NCI-H524 treated with DMSO at 0.1 percent for 48 hours (cell line): Measurements from ENCODE around the gene NT5C3B.
"Not testable (repeated sequence)": the region's sequence is repeated elsewhere in the genome, so short reads cannot be mapped to it uniquely, and the experiment has no call there.

Experiments used
- DNase-seq: peaks from one replicate; lab custom pipeline; 2025; lab: John Stamatoyannopoulos, UW

Gene NT5C3B

DNA sequence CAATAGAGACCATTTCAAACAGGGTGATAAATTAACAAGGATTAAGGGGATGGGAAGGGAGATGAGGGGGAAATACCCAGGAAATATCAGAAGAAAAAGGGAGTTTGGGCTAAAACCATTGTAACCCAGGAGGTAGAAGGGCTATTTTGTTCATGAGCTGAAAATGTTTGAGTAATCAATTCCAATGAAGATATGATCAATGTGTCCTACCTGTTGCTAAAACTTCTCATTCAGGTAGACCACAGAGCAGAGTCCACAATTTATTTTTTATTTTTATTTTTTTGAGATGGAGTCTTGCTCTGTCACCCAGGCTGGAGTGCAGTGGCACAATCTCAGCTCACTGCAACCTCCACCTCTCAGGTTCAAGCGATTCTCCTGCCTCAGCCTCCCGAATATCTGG, 3.4 kb upstream of the NT5C3B start:
- DNase-seq, result not testable (repeated sequence)

DNA sequence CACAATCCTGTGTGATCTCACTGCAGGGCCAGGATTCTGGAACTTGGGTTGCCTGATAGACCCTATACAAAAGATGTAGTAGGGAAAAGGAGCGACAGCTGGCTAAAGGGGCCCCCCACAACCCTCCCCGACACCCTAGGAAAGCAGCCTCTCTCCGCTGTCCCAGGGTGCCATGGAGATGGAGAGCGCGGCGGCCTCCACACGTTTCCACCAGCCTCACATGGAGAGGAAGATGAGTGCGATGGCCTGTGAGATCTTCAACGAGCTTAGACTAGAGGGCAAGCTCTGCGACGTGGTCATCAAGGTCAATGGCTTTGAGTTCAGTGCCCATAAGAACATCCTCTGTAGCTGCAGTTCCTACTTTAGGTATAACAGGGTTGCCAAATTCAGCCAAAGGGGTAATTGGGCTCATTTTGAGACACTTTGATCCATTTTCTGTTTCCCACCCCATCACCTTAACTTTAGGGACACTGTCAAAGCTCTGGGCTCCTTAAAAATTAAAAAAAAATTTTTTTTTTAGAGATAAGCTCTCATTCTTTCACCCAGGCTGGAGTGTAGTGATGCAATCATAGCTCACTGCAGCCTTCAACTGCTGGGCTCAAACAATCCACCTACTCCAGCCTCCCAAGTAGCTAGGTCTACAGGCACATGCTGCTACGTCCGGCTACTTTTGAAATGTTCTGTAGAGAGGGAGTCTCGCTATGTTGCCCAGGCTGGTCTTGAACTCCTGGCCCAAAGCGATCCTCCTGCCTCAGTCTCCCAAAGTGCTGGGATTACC, 1.9 kb upstream of the NT5C3B start, which contains the start of gene KLHL10:
KLHL10 (plus strand) TSS at position 65 of the 778 bp plus-strand sequence; CDS start at position 173, 108 bp downstream.
- DNase-seq, result no peak

DNA sequence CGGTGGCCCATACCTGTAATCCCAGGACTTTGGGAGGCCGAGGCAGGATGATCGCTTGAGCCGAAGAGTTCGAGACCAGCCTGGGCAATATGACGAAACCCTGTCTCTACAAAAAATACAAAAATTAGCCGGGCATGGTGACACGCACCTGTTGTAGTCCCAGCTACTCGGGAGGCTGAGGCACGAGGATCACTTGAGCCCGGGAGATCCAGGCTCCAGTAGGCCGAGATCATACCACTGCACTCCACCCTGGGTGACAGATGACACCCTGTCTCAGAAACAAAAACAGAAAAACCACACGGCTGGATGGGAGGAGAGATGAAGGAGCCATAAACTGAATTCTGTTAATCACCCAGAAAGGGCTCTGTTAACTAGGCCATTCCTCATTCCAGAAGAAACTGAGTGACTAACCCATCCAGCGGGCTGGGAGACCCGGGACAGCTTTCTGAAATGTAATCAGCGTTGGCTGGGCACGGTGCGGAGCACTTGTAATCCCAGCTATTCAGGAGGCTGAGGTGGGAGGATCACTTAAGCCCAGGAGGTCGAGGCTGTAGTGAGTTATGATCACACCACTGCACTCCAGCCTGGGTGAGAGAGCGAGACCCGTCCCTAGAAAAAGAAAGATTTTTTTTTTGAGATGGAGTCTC, 641 bp upstream of the NT5C3B start:
- DNase-seq, result no peak

DNA sequence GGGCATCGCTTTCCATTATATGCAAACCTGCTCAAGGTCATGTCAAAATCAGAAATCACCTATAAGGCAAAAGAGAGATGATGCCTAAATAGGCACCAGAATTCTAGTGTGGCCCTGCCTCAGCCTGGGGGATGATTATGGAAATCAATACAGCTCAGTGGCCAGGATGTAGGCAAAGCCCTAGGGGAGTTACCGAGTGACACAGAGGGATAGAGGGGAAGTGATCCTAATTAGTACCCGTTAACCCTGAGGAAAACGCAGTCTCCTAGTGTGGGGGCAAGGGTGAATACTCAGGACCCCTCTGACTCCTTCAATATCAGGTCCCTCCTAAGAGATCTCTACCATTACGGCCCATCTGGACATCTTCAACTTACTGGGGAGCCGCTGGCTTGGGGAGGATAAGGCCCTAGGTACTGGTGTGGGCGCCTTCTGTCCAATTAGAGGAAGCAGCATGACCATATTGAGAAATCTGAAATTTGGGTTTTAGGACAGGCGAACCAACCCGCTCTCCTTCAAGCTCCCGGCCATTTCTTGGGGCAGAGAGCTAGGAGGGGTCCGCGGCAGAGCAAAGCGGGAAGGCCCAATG, 725 bp downstream of the NT5C3B start:
- DNase-seq, result no peak

DNA sequence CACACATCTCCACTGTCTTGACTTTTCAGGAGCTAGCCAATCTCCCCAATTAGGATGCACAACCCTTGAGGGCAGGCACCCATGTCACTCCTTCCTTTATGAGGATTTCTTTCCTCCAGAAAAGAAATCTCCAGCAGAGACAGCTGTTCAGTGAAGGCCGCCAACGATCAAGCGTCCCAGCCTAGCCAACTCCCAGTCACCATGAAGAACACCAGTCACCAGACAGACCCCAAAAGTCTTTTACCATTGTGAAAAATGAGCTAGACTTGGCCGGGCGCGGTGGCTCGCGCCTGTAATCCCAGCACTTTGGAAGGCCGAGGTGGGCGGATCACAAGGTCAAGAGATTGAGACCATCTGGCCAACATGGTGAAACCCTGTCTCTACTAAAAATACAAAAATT, 6.1 kb downstream of the NT5C3B start:
- not testable (repeated sequence) for DNase-seq

DNA sequence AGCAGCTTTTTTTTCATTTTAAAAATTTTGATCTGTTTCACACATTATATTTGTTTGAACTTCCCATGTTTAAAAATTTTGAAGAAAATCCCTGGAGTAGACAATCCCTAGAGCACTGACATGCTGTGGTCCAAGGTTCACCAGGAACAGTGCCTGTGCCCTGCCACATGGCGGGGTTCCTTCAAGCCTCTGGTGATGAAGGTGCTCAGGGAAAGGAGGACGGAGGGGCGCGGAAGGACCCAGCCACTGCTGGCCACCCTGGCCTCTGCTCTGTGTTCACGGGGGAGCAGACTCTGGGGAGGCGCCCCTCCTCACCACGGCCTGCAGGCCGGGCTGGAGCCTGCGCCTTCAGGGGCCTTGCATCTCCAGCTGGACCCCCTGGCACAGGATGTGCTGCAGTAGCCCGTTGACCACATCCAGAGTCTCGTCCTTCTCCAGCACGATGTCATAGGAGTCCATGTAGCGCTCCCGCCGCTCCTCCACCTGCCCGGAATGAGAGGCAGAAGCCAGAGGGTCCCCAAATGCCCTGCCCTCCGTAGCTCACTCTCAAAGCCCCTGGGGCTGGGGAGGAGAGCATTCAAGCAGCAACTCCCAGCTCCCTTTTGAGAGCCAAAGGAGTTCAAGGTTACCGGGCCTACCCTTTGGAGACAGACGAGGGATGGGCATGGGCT, 10.7 kb downstream of the NT5C3B start:
- DNase-seq, result no peak

DNA sequence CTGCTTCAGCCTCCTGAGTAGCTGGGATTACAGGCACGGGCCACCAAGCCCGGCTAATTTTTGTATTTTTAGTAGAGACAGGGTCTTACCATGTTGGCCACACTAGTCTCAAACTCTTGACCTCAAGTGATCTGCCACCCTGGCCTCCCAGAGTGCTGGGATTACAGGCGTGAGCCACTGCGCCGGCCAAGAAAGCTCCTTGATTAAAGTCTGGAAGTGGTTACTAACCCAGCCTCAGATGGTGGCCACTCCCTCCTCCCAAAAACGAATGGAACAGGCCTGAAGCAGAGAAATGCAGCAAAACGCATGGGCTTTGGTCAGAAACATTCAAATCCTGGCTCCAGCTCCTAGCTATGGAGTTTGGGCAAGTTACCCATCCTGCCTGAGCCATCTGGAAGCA, 11.9 kb downstream of the NT5C3B start:
- no peak for DNase-seq

DNA sequence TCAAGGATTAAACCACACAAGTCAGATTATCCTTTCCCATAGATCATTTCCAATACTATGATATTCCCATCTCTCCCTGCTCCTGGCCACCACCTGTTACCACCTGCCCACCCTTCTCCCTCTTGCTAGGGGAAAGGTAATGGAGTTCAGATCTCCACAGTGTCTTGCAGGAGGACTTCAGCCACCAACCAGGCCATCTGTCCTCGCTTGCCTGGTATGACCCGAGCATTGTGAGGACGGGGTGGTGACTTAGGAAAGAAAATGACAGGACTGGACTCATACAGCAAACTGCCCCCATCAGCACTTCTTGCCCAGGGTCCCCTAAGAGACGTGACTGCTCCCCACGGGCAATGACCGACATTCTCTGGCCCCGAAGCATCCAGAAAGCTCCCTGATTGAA, 12.5 kb downstream of the NT5C3B start:
- no peak for DNase-seq

DNA sequence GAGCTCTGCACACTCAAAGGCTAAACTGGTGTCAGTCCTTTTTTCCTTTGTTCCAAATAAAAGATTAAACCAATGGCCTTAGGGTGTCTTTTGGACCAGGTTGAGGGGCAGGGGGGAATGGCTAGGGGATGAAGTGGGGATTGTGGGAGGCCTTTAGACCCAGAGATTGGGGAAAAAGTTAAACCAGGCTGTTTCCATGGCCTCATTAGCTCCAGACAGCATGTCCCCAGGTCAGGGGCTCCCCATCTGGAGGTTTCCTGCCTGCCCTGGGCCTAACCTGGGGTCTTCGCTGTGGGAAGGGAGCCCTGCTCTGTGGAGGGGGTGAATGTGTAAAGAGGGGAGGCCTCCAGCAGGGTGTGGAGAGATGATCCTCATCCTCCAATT, 12.9 kb downstream of the NT5C3B start:
- DNase-seq, result no peak

DNA sequence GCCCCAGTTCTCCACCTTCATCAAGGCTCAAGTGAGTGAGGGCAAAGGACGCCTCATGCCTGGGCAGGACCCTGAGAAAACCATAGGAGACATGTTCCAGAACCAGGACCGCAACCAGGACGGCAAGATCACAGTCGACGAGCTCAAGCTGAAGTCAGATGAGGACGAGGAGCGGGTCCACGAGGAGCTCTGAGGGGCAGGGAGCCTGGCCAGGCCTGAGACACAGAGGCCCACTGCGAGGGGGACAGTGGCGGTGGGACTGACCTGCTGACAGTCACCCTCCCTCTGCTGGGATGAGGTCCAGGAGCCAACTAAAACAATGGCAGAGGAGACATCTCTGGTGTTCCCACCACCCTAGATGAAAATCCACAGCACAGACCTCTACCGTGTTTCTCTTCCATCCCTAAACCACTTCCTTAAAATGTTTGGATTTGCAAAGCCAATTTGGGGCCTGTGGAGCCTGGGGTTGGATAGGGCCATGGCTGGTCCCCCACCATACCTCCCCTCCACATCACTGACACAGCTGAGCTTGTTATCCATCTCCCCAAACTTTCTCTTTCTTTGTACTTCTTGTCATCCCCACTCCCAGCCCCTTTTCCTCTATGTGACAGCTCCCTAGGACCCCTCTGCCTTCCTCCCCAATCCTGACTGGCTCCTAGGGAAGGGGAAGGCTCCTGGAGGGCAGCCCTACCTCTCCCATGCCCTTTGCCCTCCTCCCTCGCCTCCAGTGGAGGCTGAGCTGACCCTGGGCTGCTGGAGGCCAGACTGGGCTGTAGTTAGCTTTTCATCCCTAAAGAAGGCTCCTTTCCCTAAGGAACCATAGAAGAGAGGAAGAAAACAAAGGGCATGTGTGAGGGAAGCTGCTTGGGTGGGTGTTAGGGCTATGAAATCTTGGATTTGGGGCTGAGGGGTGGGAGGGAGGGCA, 13.6 kb downstream of the NT5C3B start:
- no peak for DNase-seq

DNA sequence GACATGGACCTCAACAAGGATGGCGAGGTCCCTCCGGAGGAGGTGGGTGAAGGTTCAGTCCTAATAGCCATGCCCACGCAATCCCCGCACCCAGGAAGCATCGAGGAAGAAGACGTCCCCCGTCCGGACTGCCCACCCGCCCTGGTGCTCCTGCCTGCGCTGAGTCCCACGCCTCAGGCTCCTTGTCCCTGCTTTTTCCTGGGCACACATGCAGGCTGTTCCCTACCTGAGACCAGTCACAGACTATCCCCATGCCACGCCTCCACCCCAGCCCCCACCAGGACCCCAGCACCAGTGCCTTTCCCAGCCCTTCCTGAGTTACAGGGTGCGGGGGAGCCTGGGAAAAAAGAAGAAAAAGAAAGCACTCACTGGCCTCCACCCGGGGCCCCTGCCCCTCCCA, 14.3 kb downstream of the NT5C3B start:
- no peak for DNase-seq

DNA sequence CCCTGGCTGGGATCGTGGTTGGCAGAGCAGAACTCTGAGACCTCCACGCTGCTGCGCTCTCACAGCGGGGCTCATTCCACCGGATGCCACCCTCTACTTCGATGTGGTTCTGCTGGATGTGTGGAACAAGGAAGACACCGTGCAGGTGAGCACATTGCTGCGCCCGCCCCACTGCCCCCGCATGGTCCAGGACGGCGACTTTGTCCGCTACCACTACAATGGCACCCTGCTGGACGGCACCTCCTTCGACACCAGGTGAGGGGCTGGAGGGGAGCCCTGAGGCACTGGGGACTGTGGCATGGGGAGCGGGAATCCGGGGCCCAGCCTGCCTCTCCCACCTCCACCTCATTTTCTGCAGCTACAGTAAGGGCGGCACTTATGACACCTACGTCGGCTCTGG, 18.0 kb downstream of the NT5C3B start:
- DNase-seq, result no peak

DNA sequence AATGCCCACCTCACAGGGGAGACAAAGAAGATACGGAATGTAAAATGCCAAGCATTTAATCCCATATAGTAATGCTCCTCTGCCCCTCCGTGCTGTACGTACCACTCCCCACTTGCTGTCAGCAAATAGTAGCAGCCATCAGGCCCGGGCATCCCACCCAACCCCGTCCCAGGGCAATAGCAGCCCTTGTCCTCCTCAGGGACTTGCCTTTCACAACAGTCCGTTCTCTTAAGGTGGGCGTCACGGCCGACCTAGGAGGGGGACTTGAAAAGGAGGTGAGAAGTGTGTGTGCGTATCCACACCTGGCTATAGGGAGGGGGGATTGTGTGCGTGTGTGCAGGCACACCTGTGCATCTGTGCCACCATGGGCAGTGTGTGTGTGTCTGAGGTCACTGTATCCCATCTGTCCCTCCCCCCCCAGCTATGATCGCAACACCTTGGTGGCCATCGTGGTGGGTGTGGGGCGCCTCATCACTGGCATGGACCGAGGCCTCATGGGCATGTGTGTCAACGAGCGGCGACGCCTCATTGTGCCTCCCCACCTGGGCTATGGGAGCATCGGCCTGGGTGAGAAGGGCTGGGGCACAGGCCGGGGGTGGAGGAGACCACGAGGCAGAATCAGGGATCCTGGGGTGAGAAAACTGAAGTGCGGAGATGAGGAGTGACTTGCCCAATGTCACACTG, 19.3 kb downstream of the NT5C3B start:
- DNase-seq, result no peak

DNA sequence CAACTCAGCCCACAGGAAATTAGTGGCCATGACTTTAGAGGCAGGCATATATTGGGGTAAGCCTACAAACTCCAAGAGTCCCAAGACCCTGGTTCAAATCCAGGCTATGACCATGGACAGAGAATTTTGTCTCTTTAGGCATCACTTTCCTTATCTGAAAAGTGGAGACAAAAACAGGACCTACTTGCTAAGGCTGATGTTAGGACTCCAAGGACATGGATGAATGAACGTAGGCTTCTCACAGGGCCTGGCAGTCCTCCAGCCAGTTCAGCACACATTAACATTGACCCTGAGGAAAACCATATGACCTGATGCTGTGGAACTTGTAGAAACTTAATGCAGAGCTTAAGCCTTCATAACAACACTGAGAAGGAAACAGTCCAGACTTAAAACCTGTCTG, 21.8 kb downstream of the NT5C3B start:
- DNase-seq, result no peak

DNA sequence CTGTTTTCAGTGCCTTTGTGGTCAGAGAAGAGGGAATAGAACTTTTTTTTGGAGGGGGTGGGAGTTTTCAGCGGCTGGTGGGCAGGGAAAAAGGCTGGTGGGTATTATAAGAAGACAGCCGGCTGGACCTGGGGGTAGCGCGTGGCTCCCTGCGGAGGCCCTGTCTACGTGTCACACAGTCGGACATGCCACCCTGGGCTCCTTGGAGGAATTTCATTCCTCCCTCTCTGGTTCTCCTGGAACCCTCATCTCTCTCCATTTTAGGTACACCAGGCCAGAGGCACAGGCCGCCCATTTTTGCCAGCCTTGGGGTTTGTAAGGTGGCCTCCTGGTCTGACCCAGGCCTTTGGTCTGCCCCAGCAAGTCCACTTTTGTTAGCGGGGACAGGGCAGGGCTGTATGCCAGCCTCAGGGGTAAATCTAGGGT, 22.3 kb downstream of the NT5C3B start:
- no peak for DNase-seq

DNA sequence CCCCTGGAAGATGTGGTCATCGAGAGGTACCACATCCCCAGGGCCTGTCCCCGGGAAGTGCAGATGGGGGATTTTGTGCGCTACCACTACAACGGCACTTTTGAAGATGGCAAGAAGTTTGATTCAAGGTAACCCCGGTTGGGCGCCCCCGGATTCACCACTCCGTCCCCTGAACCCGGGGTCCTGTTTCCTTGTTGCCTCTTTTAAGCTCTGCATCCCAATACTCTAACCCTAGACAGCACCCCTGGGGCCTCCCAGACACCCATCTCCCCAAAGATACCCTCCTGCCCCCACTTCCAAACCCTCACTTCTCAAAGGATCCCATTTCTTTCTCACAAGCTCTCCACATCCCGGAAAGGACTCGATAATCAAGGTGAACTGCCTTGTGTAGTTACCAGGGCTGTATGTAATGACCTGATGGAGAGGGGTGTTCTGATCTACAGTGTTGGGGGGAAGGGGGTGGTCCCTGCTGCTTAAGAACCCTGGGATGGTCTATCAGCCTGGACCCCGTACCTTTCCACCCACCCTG, 22.8 kb downstream of the NT5C3B start:
- no peak for DNase-seq

DNA sequence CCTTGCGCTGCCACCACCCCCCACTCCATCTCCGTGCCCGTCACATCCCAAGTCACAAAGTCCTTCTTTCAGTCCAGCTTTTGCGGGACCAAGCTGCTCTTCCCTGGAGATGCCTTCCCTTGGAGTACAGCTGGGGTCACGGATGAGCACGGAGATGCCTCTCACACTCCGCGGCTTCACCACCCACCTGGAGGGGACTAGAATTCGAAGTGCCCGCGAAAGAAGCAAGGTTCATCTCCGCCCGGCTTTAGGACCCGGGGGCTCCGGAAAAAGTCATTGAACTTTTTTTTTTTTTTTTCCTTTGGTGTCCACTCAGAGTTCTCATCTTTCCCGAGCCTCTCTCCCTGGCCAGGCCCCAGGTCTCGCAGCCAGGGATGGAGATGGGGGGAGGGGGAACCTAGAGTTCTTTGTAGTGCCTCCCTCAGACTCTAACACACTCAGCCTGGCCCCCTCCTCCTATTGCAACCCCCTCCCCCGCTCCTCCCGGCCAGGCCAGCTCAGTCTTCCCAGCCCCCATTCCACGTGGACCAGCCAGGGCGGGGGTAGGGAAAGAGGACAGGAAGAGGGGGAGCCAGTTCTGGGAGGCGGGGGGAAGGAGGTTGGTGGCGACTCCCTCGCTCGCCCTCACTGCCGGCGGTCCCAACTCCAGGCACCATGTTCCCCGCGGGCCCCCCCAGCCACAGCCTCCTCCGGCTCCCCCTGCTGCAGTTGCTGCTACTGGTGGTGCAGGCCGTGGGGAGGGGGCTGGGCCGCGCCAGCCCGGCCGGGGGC, 23.5 kb downstream of the NT5C3B start, which contains the start of gene FKBP10:
FKBP10 (plus strand) TSS at position 624 of the 771 bp plus-strand sequence; CDS start at position 655, 31 bp downstream.
- peak; percentile 72 for DNase-seq

DNA sequence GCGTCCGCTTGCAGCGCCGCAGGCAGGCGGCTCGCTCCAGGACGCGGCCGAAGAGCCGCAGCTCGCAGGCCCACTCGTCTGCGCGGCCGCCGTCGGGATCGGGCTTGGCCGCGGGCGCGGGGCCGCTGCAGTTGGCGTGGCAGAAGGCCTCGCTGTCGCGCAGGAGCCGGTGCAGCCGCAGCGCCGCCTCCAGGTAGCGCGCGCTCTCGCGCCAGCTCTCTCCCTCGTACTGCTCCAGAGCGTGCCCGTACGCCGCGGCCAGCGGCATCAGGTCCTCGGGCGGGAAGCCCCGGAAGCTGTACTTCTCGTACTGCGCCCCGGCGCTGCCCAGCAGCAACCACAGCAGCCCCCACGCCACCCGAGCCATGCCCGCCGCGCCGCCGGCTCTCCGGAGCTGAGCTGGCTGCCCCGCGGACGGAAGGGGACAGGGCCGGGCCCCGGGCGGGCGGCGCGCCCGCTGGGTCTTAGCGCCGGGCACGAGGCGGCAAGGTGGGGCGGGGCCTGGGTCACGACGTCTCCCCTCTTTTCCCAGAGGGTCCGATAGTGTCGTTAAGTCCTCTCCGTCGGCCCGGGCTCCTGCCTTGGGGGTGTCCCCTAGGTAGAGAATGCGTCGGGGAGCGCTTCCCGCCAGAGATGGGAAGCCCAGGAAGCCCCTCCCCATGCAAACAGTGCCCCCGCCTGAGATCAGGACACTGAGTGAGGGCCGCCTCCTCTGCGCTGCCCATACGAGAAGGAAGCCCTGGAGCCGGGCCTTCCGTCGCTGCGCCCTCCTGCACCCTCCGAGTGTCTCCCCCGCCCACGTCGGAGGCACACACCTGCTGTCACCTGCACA, 24.3 kb downstream of the NT5C3B start, which contains the start of gene P3H4:
P3H4 (minus strand) TSS at position 401 of the 832 bp plus-strand sequence; CDS start at position 367, 34 bp downstream.
- DNase-seq, result peak; percentile 35
